ENCODE data around the gene DXO.

DXO gene

GRCh38 chr6:31927242-31927862 lies 44.6 kb downstream of the DXO start, which contains the start of gene C2:
Gene C2 (plus strand): TSS chr6:31927717. CDS start chr6:31927753, 36 bp downstream.
- ATAC-seq = no peak

GRCh38 chr6:31922942-31923341 lies 49.0 kb downstream of the DXO start:
- ATAC-seq = no peak

GRCh38 chr6:31920811-31921210 lies 51.1 kb downstream of the DXO start:
- ATAC-seq = no peak
